22Rv1 (cell line): ENCODE measurements around the gene HOXD12.

Experiments used
- ZFX ChIP-seq: fragments of 450-650 bp; IDR thresholded peaks from 2 replicates; pipeline ENCODE4 v1.6.1; 2017; ENCODE audit warnings: antibody characterized with exemption, borderline replicate concordance
- TF ChIP-seq, protein P1 (sequence below): fragments of 450-650 bp; IDR thresholded peaks from 2 replicates; pipeline ENCODE4 v1.5.1; 2017; ENCODE audit warnings: mild to moderate bottlenecking

DNA sequence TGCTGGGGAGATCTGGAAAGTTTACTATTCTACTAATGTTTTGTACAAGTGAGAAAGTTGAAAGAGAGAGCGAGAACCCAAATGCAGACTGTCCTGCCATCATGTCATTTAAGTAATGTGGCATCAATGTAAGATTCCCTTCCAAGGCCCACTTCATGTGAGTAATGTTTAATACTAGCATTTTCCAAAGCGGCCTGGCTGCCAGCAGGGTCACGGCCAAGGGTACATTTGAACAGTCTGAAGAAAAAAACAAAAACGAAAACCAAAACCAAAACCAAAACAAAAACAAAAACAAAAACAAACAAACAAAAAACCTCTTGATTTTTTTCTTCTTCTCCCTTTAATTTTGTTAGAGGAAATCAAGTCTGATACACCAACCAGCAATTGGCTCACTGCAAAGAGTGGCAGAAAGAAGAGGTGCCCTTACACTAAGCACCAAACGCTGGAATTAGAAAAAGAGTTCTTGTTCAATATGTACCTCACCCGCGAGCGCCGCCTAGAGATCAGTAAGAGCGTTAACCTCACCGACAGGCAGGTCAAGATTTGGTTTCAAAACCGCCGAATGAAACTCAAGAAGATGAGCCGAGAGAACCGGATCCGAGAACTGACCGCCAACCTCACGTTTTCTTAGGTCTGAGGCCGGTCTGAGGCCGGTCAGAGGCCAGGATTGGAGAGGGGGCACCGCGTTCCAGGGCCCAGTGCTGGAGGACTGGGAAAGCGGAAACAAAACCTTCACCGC lies 19.2 kb downstream of the HOXD12 start:
- TF ChIP-seq, protein P1, sequence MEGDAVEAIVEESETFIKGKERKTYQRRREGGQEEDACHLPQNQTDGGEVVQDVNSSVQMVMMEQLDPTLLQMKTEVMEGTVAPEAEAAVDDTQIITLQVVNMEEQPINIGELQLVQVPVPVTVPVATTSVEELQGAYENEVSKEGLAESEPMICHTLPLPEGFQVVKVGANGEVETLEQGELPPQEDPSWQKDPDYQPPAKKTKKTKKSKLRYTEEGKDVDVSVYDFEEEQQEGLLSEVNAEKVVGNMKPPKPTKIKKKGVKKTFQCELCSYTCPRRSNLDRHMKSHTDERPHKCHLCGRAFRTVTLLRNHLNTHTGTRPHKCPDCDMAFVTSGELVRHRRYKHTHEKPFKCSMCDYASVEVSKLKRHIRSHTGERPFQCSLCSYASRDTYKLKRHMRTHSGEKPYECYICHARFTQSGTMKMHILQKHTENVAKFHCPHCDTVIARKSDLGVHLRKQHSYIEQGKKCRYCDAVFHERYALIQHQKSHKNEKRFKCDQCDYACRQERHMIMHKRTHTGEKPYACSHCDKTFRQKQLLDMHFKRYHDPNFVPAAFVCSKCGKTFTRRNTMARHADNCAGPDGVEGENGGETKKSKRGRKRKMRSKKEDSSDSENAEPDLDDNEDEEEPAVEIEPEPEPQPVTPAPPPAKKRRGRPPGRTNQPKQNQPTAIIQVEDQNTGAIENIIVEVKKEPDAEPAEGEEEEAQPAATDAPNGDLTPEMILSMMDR = peak; percentile 75
- TF ChIP-seq ZFX = no peak
